Astrocyte of the cerebellum (primary cell): Measurements from ENCODE around the gene SLC10A3.

Experiments used
- DNase-seq: peaks from one replicate; pipeline ENCODE4 v3.0.0-alpha.2; 2011; ENCODE audit warnings: low read depth
- H3K4me3 ChIP-seq: 2 replicates; pipeline ENCODE4 v1.5.1; 2011; ENCODE audit warnings: mild to moderate bottlenecking, low read depth, low read length, moderate library complexity
- in situ Hi-C: cut with HindIII; loops from 2 replicates; pipeline ENCODE4 v1.10.0; 2017; ENCODE audit warnings: low sequenced_read_pairs
- TF ChIP-seq, protein P1 (sequence below): IDR thresholded peaks from 2 replicates; pipeline ENCODE4 v1.5.1; 2012; ENCODE audit warnings: low read length, low read depth, moderate library complexity, mild to moderate bottlenecking; ENCODE audit errors: missing control alignments

The SLC10A3 gene

DNA sequence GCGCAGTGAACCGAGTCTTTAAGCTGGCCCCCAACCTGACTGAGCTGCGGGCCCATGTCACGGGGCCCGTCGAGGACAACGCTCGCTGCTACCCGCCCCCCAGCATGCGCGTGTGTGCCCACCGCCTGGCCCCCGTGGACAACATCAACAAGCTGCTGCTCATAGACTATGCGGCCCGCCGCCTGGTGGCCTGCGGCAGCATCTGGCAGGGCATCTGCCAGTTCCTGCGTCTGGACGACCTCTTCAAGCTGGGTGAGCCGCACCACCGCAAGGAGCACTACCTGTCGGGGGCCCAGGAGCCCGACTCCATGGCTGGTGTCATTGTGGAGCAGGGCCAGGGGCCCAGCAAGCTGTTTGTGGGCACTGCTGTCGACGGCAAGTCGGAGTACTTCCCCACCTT, 30.1 kb downstream of the SLC10A3 start:
- peak overlapping the region; percentile 69 for H3K4me3 ChIP-seq
- in situ Hi-C loops: no loop called here
- DNase-seq: no peak
- TF ChIP-seq, protein P1, sequence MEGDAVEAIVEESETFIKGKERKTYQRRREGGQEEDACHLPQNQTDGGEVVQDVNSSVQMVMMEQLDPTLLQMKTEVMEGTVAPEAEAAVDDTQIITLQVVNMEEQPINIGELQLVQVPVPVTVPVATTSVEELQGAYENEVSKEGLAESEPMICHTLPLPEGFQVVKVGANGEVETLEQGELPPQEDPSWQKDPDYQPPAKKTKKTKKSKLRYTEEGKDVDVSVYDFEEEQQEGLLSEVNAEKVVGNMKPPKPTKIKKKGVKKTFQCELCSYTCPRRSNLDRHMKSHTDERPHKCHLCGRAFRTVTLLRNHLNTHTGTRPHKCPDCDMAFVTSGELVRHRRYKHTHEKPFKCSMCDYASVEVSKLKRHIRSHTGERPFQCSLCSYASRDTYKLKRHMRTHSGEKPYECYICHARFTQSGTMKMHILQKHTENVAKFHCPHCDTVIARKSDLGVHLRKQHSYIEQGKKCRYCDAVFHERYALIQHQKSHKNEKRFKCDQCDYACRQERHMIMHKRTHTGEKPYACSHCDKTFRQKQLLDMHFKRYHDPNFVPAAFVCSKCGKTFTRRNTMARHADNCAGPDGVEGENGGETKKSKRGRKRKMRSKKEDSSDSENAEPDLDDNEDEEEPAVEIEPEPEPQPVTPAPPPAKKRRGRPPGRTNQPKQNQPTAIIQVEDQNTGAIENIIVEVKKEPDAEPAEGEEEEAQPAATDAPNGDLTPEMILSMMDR: peak; percentile 23

DNA sequence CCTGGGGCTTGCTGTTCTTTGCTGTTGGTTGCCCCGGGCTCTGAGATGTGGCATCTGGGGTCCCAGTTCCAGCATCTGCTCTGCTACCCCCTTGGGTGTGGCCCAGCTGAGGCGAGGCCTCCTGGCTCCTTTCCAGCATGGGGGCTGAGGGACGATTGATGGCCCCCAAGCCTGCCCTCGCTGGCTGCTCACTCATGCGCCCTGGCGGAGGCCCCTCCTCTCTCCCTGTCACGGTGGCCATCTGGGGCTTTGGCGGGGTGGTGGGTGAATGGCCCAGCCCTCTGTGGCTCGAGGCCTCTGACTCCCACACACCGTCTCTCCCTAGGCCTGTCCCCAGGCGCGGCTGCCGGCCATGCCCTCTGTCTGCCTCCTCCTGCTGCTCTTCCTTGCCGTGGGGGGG, 30.6 kb downstream of the SLC10A3 start:
- in situ Hi-C loops: no loop called here
- DNase-seq: no peak
- H3K4me3 ChIP-seq: peak overlapping the region; percentile 69
- TF ChIP-seq, protein P1: no peak

- TF ChIP-seq, protein P1: no peak
- peak overlapping the region; percentile 69 for H3K4me3 ChIP-seq
- DNase-seq: no peak
- in situ Hi-C loops: no loop called here
These were observed 31.3 kb downstream of the SLC10A3 start for GRCh38 chrX:154458954-154459778.

GRCh38 chrX:154458116-154458953, 32.1 kb downstream of the SLC10A3 start, which contains the start of gene PLXNA3:
Gene PLXNA3 (plus strand): TSS chrX:154458281. CDS start chrX:154460184, 1,903 bp downstream.
- TF ChIP-seq, protein P1: no peak
- in situ Hi-C loops: no loop called here
- H3K4me3 ChIP-seq: peak within 1 kb of the TSS; percentile 69
- no peak for DNase-seq

DNA sequence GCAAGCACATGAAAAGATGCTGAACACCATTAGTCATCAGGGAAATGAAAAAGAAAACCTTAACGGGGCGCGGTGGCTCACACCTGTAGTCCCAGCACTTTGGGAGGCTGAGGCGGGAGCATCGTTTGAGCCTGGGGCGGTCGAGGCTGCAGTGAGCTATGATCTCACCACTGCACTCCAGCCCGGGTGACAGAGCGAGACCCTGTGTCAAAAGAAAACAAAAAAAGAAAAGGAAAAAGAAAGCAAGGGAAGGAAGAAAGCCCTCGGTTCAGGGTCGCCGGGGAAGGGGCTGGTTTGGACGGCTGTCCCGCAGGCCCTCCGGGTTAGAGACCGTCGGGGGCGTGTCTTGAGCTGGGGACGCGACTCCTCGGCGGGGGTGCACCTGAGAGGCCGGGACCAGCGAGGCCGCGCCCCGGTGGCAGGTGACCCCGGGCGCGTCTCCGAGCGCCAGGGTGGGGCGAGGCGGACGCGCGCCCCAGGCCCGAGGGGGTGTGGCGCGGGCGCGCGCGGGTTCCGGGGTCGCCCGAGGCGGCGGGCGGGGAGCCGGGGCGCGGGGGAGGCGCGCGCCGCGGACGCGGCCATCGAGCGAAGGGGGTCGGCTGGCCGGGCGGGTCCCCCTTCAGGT, 32.8 kb downstream of the SLC10A3 start:
- H3K4me3 ChIP-seq: peak overlapping the region; percentile 69
- no peak for DNase-seq
- TF ChIP-seq, protein P1: no peak
- in situ Hi-C loops: no loop called here

- no peak overlapping the region for H3K4me3 ChIP-seq
- in situ Hi-C loops: no loop called here
- TF ChIP-seq, protein P1: peak; percentile 4
- DNase-seq: no peak
These were observed 37.6 kb downstream of the SLC10A3 start for GRCh38 chrX:154452823-154453222.
